Prostate gland (tissue), 2 donors: Measurements from ENCODE around the gene TAS2R42.

Experiments
- CTCF ChIP-seq, 4 experiments: fragments of 200-600 bp in 2 of 4; fragments of 450-650 bp in 2 of 4; sonication (generic) in 2 of 4; IDR thresholded peaks; 1 replicate in 3 of 4; 2 replicates in 1 of 4; pipeline ENCODE4 v1.5.1; 2016 to 2019; ENCODE audit warnings: antibody characterized with exemption in 4 of 4, mild to moderate bottlenecking in 2 of 4, moderate library complexity in 2 of 4
- POLR2A ChIP-seq: fragments of 450-650 bp; IDR thresholded peaks from one replicate; pipeline ENCODE4 v1.6.1; 2016; ENCODE audit warnings: antibody characterized with exemption, mild to moderate bottlenecking
- POLR2AphosphoS5 ChIP-seq: sonication (generic); formaldehyde crosslinking; IDR thresholded peaks from one replicate; pipeline ENCODE4 v1.6.1; 2017; ENCODE audit warnings: antibody characterized with exemption

GRCh38 chr12:11143352-11143751 lies 43.4 kb downstream of the TAS2R42 start:
- no peak for TF ChIP-seq POLR2AphosphoS5
- TF ChIP-seq CTCF (IDR thresholded peaks at IDR 0.05) = no peak
- TF ChIP-seq POLR2A = no peak
